GM19455 (cell line): Measurements from ENCODE around the gene GRAP2.
"Not testable (repeated sequence)": the region's sequence is repeated elsewhere in the genome, so short reads cannot be mapped to it uniquely, and the experiment has no call there.

ENCODE experiments used
- ATAC-seq: cut with Tn5 transposase; IDR thresholded peaks from one replicate; pipeline ENCODE4 v1.9.1; 2021; ENCODE audit not compliant: unreplicated experiment

The GRAP2 gene

DNA sequence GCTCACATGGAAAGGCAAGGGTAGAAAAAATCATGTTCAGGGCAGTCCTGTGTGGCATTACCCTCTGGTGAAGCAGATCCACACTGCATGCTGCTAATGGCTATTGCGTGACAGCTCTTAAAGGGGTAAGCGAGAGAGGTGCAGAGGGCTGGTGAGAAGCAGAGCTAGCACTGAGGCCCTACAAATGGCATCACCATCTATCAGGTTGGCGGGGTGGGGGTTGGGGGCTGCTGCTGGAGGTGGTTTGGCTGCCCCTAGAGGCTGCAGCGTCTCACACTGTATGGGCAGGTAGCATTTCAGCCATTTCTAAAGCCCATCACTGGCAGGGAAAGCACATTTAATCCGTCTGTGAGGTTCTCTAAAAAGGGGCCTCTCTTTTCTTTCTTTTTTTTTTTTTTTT lies 42.5 kb downstream of the GRAP2 start:
- no peak for ATAC-seq

DNA sequence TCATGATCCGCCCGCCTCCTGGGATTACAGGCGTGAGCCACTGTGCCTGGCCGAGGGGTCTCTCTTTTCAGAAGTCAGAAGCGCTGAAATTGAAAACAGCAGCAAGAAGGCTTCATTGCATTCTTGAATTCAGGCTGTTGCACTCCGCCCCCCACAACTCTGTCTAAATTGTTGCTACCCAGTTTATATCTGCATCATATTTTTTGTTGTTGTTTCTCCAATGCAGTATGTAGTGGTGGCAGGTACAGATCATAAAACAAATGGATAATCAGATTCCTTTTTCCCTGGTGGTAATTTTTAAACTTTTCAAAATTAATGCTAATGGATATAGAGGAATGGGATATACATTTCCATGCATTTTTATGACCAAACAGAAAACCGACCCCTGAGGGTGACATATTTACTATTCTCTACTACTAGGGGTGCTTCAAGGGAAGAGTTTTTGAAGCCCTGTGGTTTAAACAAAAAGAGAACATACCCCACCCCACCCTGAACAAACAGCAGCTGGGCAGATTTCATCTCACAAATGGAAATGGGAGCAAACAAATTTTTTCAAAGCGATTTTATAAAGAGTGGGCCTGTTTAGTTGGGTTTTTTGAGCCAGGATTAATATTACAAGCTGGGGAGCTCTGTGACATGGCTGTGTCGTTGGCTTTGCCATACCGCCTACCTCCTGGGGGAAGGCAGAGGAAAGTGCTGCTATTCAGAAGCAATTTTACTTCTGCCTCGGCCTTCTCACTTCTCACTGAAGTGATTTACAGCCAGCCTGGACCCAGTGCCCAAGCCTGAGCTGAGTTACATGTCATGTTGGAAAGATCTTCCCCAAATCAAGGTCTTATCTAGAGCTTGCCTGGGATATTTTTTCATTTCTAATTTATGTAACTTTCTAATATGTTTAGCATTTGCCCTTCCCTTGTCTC lies 43.3 kb downstream of the GRAP2 start:
- no peak for ATAC-seq

GRCh38 chr22:39946126-39946502 lies 45.2 kb downstream of the GRAP2 start:
- no peak for ATAC-seq

GRCh38 chr22:39946503-39947219 lies 45.8 kb downstream of the GRAP2 start:
- no peak for ATAC-seq

DNA sequence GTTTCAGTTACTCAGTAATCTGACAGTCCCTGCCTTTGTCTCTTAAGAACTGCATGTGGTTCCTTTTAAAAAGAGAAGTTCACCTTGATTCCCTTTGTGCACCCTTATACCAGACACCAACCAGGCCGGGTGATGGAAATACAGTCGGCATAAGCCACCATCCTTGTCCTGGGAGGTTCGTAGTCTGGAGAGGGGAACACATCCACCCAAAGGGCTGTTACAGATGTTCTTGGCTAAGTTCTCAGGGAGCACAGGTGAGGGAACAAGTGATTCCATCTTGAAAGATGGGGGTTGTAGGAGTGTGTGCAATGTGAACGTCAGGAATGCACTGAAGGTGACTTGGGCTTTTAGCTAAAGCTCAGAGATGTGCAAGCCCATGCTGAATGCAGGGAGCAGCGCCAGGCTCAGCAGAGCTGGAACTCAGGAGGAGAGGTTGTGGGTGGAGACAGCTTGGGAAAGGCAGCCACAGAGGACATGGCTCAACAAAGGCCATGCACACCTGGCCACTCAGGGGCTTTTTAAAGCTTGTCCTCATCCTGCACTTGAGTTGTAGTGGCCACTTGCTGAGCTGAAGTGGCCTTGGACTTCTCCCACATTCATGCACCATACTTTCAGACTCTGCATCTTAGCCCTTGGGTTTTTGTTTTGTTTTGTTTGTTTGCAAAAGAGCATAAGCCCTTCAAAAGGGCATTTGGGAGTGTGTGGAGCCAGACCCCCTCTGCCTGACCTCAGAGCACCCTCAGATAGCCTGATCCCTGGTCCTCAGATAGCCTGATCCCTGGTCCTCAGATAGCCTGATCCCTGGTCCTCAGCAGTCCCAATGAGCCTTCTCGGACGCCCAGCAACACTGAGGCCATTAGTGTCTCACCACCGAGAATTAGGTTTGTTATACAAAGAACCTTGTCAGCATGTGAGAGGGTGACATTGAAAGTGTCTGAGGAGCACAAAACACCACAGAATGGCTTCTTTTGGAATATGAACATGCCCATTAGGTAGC lies 46.6 kb downstream of the GRAP2 start:
- ATAC-seq, result no peak

- no peak for ATAC-seq
Measured at GRCh38 chr22:39949964-39950737, 49.3 kb downstream of the GRAP2 start.

GRCh38 chr22:39951603-39952293 lies 50.9 kb downstream of the GRAP2 start:
- not testable (repeated sequence) for ATAC-seq

- no peak for ATAC-seq
Measured at GRCh38 chr22:39952347-39952746, 51.5 kb downstream of the GRAP2 start.

- no peak for ATAC-seq
Measured at GRCh38 chr22:39953101-39953500, 52.2 kb downstream of the GRAP2 start.

DNA sequence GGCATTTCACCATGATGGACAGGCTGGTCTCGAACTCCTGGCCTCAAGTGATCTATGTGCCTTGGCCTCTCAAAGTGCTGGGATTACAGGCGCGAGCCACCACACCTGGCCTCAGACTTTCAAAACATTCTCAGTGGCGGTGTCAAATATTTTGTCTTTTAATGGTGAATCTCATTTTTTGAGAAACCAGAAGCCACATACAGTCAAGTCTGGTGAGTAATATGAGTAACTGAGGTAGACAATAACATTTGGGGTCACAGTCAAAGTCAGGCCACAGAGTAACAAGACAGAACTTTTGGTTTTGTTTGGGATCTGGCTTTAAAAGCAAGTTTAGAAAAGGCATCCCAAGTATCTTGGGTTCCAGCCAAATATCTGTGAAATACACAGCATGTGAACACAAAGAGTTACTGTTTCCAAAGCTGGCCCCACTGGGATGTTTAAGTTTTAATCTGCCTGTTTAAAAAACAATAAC lies 53.7 kb downstream of the GRAP2 start:
- no peak for ATAC-seq

DNA sequence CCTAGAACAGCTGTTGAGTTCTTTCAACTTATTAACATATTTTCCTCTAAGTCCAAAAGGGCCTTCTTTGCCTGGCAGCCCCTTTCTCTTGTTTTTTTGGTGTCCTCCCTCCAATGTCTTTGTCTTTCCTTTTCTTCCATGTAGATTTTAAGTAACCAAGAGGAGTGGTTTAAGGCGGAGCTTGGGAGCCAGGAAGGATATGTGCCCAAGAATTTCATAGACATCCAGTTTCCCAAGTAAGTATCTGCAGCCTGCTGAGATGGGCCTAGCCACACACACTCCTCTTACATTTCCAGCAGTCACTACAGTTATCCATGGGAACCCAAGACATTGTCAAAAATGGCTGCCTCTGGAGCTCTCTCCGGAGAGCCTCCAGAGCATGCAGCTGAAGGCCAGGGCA lies 54.8 kb downstream of the GRAP2 start:
- no peak for ATAC-seq

GRCh38 chr22:39956932-39957664 lies 56.2 kb downstream of the GRAP2 start:
- ATAC-seq, result no peak

DNA sequence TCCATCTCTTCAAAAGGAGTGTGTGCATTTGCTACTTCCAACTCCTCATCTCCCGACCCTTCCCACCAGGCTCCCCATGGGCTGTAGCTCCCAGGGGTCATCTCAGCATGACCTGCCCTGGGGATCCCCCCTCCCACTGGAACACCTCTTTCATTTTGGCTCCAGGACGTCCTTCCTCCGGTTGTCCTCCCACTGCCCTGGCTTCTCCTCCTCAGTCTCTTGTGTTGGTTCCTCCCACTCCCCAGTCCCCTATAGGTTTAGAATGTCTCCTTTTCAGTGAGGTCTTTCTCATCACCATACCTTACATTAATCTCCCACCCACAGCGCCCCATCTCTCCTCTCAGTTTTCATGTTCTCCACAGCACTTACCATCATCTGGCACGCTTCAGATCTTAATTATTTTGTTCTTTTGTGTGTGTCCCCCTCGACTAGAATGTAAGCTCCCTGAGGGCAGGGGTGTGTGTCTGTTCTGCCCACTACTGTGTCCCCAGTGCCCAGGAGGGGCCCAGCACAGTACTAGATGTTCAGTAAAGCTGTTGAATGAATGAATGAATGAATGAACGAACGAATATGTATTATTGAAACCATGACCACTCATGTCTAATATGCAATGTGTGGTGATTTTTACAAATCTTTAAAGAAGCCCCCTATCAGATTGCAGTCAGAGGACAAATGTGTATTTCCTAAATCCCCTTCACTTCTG lies 57.3 kb downstream of the GRAP2 start:
- no peak for ATAC-seq

DNA sequence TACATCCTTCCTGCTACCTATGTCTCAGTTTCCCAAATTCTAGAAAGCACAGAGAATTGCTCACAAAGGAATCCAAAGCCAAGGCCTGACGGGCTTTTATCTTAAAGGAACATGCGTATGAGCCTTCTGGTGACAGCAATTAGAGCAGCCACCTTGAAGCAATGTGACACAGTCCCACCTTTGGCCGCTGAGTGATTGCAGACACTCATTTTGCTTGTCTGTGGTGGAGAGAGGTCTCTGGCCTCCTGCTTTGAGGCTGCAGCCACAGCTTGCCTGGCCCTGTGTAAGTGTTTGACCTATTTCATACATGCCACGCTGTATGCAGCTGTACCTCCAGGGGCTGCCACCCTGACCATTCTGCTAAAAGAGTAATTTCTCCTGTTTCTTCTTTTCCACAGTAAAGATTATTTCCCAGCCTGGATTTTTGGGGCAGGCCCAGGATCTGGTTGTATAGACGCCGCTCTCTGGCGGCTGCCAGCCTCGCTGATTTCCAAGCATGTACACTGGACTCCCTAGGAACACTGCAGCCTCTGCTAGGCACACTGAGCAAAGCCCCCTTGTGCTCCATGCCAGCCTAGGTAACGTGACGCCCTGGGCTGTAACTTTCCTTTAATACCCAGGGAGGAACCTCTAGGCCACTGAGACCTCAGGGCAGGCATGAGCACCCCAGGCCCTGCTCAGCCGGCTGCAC lies 58.2 kb downstream of the GRAP2 start:
- no peak for ATAC-seq

DNA sequence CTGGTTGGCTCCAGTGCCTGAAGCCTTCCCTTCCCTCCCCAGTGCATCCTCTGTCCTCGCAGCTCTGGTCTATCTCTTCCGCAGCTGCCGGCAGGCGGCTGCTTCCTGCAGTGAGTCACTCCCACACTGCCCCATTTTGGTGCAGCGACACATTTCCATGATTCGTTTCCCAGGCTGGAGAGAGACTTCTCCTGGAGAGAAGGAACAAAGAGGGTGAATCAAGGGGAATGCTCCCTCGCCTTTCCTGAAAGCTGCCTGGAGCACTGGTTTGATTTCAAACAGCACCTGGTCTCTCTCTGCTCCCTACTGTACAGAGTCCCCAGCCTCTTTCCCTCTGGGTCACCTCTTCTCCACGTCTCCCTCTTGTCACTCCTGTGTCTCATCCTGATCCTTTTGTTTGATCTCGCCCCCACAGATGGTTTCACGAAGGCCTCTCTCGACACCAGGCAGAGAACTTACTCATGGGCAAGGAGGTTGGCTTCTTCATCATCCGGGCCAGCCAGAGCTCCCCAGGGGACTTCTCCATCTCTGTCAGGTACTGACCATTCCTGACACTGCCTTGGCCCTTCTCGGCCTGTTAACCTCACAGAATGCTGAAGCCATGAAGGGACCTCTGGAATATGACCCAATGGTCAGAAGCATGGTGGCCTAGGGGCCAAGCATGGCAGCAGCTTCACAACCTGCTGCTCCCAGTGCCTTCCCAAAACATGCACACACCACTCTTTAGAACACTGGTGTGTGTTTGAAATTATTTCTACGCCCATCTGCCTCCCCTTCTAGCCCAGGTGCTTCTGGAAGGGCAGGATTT lies 59.0 kb downstream of the GRAP2 start, which contains the start of gene TMA7B:
TSS of gene TMA7B (plus strand) at position 758 of the 808 bp plus-strand sequence. CDS start 3,978 bp downstream, outside the sequence.
- ATAC-seq, result no peak
